NCI-H1417 (cell line): ENCODE measurements around the gene KRT73.
"Not testable (repeated sequence)": the region's sequence is repeated elsewhere in the genome, so short reads cannot be mapped to it uniquely, and the experiment has no call there.

Experiments used
- DNase-seq, 3 experiments: peaks; one replicate each; lab custom pipeline; 2025; lab: John Stamatoyannopoulos, UW

The KRT73 gene

DNA sequence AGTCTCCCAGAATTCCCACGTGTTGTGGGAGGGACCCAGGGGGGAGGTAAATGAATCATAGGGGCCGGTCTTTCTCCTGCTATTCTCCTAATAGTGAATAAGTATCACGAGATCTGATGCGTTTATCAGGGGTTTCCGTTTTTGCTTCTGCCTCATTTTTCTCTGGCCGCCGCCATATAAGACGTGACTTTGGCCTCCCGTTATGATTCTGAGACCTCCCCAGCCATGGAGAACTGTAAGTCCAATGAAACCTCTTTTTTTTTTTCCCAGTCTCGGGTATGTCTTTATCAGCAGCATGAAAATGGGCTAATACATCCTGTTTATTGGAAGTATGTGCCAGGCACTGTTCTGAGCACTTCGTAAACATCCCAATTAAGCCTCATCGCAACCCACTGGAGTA is 17.9 kb downstream of the KRT73 start:
- DNase-seq, result no peak

DNA sequence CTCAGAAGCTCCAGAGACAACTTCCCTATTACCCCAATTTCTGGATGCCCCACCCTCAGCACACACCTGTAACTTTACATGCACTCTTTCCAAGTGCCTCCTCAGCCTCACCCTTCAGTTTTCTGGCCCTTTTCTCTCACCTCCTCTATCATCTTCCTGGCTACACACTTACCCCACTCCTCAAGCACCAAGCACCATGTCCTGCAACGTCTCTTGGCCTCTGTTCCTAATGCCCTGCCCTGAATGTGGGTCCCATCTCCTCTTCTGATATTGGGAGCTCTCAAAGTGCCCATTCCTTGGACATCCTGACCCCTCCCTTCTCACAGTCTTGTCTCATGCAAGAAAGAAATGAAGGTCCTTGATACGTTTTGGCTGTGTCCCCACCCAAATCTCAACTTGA is 18.3 kb downstream of the KRT73 start:
- DNase-seq, result no peak

DNA sequence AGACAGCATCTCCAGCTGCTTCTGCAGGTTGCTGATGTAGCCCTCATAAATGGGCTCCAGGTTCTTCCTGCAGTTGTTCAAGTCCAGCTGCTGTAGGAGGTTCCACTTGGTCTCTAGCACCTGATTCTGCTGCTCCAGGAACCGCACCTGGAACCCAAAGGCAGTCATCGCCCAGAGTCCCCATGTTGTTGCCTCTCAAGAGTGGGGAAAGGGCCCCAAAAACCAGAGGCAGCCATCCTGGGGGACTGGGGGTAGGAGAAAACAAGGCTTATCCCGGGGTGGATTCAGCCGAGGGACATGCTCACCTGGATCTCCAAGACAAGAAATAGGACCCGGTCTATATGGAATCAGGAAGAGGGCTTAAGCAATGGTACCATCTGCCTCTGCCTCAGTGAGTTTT is 19.4 kb downstream of the KRT73 start:
- DNase-seq, result no peak

DNA sequence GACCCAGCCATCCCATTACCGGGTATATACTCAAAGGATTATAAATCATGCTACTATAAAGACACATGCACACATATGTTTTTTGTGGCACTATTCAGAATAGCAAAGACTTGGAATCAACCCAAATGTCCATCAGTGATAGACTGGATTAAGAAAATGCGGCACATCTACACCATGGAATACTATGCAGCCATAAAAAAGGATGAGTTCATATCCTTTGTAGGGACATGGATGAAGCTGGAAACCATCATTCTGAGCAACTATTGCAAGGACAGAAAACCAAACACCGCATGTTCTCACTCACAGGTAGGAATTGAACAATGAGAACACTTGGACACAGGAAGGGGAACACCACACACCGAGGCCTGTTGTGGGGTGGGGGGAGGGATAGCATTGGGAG is 24.1 kb downstream of the KRT73 start:
- not testable (repeated sequence) for DNase-seq

DNA sequence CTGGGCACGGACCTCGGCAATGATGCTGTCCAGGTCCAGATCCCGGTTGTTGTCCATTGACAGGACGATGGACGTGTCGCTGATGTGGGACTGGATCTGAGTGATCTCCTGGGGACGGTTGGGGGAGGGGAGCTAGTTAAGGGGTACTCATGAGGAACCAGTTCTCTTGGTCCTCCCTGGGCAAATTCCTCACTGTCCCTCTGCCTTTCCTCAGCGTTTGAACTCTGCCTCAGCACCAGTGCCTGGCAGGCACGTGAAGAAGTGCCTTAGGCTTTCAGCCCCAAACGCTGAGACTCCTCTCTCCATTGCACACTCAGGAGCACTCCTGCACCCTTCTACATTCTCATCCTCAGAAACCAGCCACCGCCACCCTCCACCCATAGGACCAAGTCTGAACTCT is 26.8 kb downstream of the KRT73 start:
- DNase-seq, result no peak

DNA sequence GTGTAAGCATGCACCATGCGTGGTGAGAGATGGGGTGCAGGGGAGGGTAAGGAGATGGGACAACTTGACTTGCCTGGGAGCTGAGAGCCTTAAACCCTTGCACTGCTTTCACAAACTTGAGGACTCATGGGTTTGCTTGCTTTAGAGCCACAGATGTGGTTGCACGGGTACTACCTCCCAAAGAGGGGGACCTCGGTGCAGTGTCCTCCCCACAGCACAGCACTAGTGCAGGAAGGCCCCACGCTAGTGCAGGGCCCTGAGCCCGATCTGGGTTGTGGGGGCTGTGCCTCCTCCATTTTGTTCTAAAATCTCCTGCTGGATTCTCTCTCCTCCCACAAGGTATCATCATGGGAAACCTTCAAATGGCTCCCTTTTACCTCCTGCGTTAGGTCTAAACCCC is 28.3 kb downstream of the KRT73 start:
- no peak for DNase-seq

DNA sequence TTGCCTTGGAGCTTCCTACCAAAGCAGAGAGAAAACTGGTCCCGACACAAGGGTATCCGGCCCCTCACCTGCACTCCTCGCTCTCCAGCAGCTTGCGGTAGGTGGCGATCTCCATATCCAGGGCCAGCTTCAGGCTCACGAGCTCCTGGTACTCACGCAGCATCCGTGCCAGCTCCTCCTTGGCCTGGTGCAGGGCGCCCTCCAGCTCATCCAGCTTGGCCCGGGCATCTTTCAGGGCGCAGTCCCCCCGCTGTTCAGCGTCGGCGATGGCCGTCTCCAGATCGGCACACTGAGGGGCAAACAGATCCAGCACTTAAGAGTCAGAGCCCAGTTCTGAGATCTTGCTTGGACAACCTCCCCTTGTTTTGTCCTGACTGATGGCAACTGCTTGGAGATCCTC is 30.8 kb downstream of the KRT73 start:
- DNase-seq, result no peak

DNA sequence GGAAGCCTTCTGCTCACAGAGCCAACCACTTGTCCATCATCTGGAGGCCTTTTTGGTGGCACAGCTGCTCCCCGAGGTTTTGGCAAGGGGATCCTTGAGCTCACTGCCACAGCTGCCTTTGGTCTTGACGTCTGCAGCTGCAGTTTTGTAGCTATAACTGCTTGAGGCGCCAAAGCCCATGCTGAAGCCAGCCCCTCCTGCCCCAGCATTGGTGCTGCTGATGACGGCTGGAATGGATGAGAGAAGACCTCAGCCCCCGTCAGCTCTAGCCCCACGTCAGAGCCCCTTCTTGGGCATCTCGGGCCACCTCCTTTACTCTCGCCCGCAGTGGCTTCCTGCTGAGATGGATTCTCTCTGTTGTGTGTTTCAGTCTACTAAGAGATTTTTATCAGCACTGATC is 32.4 kb downstream of the KRT73 start:
- DNase-seq, result no peak

DNA sequence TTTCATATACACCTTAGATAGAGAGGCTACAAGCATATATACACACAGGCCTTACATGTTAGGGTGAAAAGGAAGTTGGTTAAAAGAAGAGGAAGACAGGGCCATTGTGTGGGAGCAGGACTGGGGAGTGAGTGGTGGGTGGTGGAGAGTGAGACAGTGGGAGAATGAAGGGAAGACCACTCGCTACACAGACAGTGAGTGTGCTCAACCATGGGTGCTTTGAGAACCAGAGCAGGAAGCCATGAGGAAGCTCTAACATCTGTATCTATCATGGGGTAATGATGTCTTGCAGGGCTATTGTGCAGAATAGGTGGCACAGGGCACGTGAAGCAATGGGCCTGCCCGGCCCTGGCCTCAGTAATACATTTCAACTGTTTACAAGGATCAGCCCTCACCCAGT is 33.3 kb downstream of the KRT73 start:
- no peak for DNase-seq

DNA sequence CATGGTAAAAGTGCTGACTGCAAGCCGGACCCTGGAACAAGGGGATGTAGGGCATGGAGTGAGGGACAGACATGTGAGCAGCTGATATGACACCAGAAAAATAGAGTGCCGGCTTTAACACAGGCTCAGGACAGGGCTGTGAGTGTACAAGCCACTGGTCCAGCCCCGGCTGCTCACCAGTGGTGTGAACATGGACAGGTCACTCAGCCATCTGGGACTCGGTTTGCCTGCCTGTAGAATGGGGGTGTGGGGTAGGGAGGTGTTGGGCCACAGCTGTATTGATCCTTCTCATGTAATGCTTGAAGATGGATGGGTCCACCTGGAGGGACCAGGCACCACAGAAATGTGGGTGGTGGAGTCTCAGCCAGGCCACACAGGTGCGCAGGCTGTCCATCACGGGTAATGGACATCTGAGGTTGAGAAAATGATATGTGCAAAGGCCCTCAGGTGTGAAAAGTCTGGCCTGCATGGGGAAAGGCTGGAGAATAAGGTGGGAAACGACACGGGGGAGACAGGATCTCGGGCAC is 34.1 kb downstream of the KRT73 start:
- no peak for DNase-seq

DNA sequence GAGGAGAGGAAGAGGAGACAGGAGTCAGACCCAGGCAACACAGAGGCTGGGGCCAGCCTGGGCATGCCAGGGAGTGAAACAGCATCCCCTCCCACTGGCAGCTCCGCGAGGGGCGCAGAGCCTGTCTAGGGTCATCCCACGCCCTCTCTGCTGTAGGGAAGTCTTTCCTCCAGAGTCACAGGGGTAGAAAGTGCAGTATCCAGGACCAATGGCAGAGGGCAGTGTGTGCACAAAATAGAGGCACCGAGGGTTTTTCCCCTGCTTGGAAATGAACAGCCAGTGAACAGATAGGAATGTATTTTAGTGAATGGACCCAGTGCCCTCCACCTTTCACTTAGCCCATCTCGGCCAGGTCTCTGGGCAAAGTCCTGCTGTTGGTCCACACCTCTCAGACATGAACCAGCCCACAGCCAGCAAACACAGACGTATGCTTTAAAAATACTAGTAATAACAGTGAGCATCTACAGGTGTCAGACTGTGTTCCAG is 35.3 kb downstream of the KRT73 start:
- peak; percentile 64 to 92 (median 80) for DNase-seq

DNA sequence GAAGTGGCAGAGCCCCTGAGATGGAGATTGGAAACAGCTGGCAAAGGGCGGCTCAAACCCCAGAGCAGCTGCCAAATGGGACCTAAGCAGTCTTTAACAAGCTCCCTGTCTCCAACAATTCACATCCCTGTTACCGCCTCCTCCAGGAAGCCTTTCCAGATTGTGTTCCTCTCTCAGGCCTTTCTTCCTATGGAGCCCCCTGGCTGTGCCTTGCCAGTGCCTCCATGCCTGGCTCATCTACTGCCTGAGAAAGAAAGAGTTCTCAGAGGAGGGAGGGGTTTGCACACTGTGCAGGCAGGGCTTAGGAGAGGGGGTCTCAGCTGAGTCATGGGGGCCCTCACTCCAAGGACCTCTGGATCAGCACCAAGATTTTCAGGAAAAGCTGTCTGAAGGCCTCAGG is 35.9 kb downstream of the KRT73 start:
- no peak for DNase-seq

DNA sequence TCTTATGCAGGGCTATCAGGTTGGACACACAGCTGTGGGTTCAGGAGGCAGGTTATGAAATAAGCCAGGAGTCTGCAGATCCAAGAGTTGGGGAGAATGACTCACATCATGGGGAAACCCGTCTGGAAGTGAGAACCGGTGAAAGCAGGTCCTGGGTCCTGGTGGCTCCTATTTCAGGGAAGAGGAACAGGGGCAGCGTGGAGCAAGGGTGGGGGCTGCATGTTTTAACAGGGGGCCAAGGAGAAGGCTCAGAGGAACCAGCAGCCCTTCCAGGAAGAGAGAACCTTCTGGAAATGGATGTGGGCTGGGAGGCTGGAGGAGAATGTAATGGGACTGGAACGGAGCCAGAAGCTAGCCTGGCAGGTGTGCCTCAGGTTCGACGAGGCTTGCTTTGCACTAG is 36.9 kb downstream of the KRT73 start:
- DNase-seq, result peak in 2 of 3 experiments; percentile 20 to 29

DNA sequence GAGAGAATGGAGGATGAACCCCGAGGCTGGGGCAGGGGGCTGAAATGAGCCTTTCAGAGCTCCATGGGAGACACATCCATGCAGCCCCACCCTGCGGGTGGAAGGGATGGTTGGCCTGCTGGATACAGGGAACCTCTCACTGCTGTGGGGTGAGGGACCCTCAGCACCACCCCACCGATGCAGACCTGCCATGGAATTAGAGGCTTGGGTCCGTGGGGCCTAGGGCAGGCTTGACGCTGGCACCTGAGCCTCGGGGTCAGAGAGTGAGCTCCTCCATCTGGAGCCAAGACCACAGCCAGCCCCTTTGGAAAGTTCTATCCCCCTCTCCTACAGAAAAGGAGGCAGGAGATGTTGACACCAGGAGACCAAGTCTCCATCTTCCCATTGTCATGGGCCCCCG is 37.3 kb downstream of the KRT73 start:
- DNase-seq, result no peak

DNA sequence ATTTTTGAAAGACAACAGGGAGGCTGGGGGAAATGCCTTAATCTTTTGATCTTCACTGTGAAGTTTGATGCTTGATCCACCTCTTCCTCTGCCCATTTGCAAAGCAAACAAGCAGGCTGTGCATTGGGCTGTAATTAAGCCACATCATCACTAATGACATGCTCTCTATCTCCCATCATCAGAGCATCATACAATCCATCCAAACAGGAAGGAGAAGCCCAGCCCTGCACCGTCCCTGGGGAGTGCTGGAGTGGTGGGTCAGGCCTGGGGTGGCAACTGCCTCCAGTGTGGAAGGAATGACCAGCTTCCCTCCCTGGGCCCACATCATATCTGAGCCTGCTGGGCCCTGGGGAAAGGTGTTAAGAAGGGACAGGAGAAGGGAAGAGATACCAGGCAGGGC is 37.9 kb downstream of the KRT73 start:
- peak in 2 of 3 experiments; percentile 58 to 83 for DNase-seq

DNA sequence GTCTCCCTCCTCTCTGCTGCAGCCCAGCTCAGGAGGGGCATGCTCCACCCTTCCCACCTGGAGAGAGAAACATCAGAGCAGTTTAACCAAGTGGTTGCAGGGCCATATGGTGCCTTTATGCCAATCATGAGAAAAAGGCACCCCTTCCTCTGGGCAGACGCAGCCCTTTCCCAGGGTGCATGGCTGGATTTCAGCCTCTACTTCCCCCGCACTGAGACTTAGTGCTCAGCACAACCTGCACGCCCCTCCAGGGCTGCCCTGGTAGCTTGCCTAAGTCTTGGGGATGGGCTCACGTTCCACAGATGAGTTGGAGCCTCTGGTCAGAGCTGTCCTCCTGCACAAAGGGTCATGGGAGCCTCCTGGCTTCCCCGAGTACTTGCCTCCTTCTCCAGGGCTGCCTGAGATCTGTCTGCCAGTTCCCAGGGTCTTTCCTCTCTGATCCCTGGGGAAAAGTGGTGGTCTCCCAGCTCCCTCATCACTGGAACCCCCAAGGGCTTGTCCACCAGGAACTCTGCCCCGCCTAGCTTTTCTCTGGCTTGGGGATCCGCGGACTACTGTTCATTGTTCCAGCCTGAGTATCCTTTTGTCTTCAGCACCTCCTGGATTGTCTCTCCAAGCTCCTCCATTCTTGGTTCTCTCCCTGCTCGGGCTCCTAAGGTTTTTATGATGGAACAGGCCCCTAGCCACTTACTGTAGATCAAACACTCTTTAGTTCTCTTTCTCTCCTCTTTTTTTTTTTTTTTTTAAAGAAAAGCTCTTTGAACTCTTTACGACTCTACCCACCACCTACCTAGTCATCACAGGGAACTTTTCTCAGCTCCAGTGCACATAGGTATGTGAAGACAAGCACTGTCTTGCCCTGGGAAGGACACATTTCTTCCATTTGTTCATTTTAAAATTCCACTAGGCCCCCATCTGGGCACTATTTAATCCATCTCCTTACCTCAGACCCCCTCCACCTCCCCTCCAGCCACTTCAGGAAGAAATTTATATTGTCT is 38.6 kb downstream of the KRT73 start:
- no peak for DNase-seq

DNA sequence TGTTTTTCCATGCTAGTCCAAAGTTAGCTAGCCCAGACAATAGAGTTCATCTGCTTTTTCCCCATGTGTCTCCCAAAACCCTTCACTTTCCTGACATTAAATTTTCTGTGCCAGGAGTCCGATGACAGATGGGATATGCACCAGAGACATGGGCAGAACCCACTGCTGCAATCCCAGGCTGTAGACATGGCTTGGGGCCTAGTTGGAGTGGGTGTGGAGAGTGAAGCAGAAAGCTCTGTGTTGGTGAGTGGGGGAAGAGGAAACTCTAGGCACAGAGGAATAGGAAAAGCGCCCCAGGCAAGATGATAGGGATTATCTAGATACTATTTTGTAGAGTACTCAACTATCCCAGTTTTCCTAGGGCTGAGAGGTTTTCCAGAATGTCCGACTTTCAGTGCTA is 39.9 kb downstream of the KRT73 start:
- no peak for DNase-seq

DNA sequence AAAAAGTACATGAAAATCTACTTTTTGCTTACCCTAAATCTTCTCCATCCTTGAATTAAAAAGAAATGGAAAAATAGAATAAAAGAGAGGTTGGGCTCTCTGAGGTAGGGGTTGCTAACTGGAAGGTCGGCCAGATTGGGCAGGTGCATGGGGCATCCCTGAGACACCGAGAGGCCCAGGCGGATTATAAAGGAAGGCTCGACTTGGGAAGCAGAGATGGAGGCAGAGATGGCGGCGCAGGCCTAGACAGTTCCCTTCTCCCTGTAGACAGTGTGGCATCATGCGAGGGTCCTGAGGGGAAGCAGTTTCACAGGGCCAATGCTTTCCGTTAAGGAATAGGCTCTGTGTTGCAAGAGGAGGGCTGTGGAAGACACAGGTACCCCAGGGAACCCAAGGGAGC is 41.0 kb downstream of the KRT73 start:
- no peak for DNase-seq

DNA sequence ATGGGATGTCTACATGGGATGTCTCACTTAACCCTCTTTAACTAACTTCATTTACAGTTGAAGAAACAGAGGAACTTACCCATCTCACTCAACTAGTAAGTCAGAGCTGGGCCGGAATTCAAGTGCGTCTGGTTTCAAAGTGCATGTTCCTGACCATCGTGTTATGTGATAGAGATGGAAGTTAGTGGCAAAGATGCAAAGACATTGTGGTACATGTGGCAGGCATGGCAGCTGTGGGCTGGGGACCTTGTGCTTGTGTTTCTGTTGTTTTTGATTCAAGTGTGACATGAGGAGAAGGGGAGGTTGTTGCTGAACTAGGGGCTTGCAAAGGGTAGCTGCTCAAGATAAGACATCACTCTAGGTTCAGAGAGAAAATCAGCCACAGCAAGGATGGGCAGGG is 42.4 kb downstream of the KRT73 start:
- DNase-seq, result no peak

DNA sequence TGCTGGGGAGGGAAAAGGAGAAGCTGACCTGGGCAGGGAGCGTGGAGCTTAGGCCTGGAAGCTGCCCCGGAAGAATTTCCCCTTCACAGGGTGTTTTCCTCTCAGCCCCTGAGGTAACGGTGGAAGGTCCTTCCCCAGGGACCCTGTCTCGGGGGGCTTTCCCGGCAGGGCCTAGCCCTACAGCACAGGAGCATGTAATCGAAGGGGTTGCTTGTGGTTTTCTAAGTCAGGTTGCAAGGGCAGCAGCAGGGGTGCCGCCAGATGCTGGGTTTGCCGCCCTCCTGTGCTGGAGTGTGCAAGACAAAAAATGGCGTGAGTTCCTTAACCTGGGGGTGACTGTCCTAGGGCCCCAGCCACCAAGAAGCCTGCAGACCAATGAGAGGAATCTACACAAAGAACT is 43.1 kb downstream of the KRT73 start:
- DNase-seq, result no peak

DNA sequence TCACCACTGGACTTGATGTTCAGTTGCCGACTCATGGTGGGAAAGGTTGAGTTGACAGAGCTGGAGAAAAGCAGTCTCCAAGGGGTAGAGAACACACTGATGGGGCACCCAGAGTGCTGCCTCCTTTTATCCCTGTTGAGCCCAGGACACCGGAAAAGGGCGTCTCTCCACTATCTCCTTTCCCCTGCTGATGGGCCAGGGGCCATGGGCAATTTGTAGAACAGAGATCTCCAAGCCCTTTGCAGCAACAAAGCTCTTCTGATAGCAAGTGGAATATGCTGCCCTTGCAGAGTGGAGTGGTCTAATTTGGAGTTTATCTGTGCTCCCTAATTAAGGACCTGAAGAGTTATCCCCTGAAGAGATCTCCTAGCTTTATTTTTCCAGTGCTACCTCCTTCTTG is 44.6 kb downstream of the KRT73 start, which contains the start of gene KRT74:
TSS of gene KRT74 (minus strand) at position 101 of the 400 bp plus-strand sequence. CDS start at position 35, 66 bp downstream.
- DNase-seq, result no peak

DNA sequence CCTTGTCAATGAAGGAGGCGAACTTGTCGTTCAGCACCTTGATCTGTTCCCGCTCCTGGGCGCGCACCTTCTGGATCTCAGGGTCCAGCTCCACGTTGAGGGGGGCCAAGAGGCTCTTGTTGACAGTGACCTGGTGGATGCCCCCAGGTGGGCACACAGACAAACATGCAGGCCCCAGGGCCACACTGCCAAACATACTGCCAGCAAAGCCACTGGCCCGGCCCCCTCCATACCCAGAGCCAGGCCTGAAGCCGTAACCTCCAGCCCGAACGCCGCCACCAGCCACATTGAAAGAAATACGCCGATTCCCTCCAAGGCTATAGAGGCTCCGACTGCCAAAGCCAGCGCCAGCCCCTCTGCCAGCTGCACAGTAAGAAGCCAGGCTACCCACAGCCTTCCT is 45.1 kb downstream of the KRT73 start:
- no peak for DNase-seq

DNA sequence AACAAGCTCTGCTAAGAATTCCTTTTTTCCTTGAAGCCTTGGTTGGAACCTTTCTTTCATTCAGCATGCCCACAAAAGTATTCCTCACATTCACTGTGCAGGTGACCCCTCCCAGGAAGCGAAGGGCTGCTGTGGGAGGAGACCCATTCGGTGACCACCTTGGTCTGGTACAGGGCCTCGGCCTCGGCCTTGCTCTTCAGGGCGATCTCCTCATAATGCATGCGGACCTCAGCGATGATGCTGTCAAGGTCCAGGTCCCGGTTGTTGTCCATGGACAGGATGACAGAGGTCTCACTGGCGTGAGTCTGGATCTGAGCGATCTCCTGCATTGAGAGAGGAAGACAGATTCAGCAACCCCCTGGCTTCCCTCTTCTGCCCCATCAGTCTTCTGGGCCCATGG is 47.8 kb downstream of the KRT73 start:
- no peak for DNase-seq
